Hepatocyte (in vitro differentiated cells): Measurements from ENCODE around the gene KIF27. TPM values are rescaled to one million over a fixed set of nuclear protein-coding genes. Genes with fewer than 3 reads are reported as not detected.
"Not testable (repeated sequence)": the region's sequence is repeated elsewhere in the genome, so short reads cannot be mapped to it uniquely, and the experiment has no call there.

ENCODE experiments used
- DNase-seq: peaks from one replicate; pipeline ENCODE4 v3.0.0-alpha.2; 2016; ENCODE audit warnings: low spot score
- H2AFZ ChIP-seq: fragments of 200-600 bp; sonication (generic); 2 replicates; pipeline ENCODE4 v1.6.0; 2016; ENCODE audit warnings: antibody characterized with exemption, mild to moderate bottlenecking
- H3K27ac ChIP-seq: fragments of 200-600 bp; sonication (generic); 2 replicates; pipeline ENCODE4 v1.5.1; 2016; ENCODE audit warnings: mild to moderate bottlenecking
- H3K27me3 ChIP-seq: fragments of 200-600 bp; sonication (generic); 2 replicates; pipeline ENCODE4 v1.6.1; 2016
- H3K36me3 ChIP-seq: fragments of 200-600 bp; sonication (generic); replicated peaks from 2 replicates; pipeline ENCODE4 v1.5.1; 2016; ENCODE audit warnings: low read depth; ENCODE audit not compliant: insufficient read depth
- H3K4me1 ChIP-seq: fragments of 200-600 bp; sonication (generic); 2 replicates; pipeline ENCODE4 v1.5.1; 2016; ENCODE audit warnings: mild to moderate bottlenecking, moderate library complexity; ENCODE audit not compliant: insufficient read depth
- H3K4me2 ChIP-seq: fragments of 200-600 bp; sonication (generic); 2 replicates; pipeline ENCODE4 v1.6.0; 2016
- H3K4me3 ChIP-seq: fragments of 200-600 bp; sonication (generic); 2 replicates; pipeline ENCODE4 v1.5.1; 2016; ENCODE audit warnings: mild to moderate bottlenecking
- H3K79me2 ChIP-seq: fragments of 200-600 bp; sonication (generic); 2 replicates; pipeline ENCODE4 v1.6.0; 2017; ENCODE audit warnings: mild to moderate bottlenecking
- H3K9me2 ChIP-seq: fragments of 200-600 bp; sonication (generic); replicated peaks from 2 replicates; pipeline ENCODE4 v1.6.0; 2017; ENCODE audit warnings: mild to moderate bottlenecking; ENCODE audit not compliant: insufficient read depth
- H3K9me3 ChIP-seq: fragments of 200-600 bp; sonication (generic); 2 replicates; pipeline ENCODE4 v1.5.1; 2016; ENCODE audit warnings: low read depth, mild to moderate bottlenecking
- H4K20me1 ChIP-seq: fragments of 200-600 bp; sonication (generic); 2 replicates; pipeline ENCODE4 v1.6.0; 2016; ENCODE audit warnings: mild to moderate bottlenecking; ENCODE audit not compliant: insufficient read depth, poor library complexity, severe bottlenecking
- WGBS: methylation state at CpG from one replicate; pipeline ENCODE4 v1.1.6; 2016; ENCODE audit warnings: low lambda C conversion rate; ENCODE audit errors: missing lambda C conversion rate; 5-methylcytosine and 5-hydroxymethylcytosine counted together
- polyA plus RNA-seq: library from polyadenylated mRNA; unstranded; fragments of >200 nt; fragmentation: Nextera tagmentation; extraction: Ambion mirVana; gene quantifications from 2 replicates; pipeline ENCODE4 v1.2.1, GENCODE V29; 2016
- total RNA-seq: library from RNA; depleted of rRNA; stranded (reverse); fragments of >200 nt; gene quantifications from 2 replicates; pipeline ENCODE4 v1.2.3, GENCODE V29; 2014

Gene KIF27
- total and polyA plus RNA-seq, 2 experiments from 2014 or later, result 4.6 to 6.2 TPM

- H3K9me2 ChIP-seq, H3K4me1 ChIP-seq, H3K36me3 ChIP-seq, H3K27me3 ChIP-seq, H4K20me1 ChIP-seq, H3K9me3 ChIP-seq, H3K79me2 ChIP-seq: not testable (repeated sequence)
- H3K4me3 ChIP-seq, result peak within 1 kb of the TSS; percentile 98
- under 1% methylated on average over 15 of the region's 103 CpGs for WGBS
- peak within 1 kb of the TSS; percentile 96 for H2AFZ ChIP-seq
- peak within 1 kb of the TSS; percentile 93 for H3K4me2 ChIP-seq
- peak within 1 kb of the TSS; percentile 78 for H3K27ac ChIP-seq
- DNase-seq, result peak; percentile 84
Measured at GRCh38 chr9:83817356-83818278, 103.6 kb downstream of the KIF27 start, which contains the start of gene GKAP1. Gene GKAP1, minus strand, starts transcription at chr9:83817769. Its CDS starts 11,252 bp downstream, at chr9:83806517.

- not testable (repeated sequence) for H3K4me1 ChIP-seq, H4K20me1 ChIP-seq, H3K79me2 ChIP-seq, DNase-seq, H3K27me3 ChIP-seq, H3K9me2 ChIP-seq, H3K36me3 ChIP-seq, H3K9me3 ChIP-seq
- Histone ChIP-seq H2AFZ (peak overlapping the region; percentile 96), H3K27ac (peak overlapping the region; percentile 78), H3K4me2 (peak overlapping the region; percentile 93), H3K4me3 (peak overlapping the region; percentile 98)
- 1% methylated on average over 16 of the region's 38 CpGs for WGBS
Measured at GRCh38 chr9:83817011-83817355, 104.2 kb downstream of the KIF27 start.

GRCh38 chr9:83815120-83815519, 106.1 kb downstream of the KIF27 start:
- not testable (repeated sequence) for H3K36me3 ChIP-seq, H3K4me1 ChIP-seq, H3K9me3 ChIP-seq, H3K27ac ChIP-seq, H2AFZ ChIP-seq, H3K9me2 ChIP-seq, H4K20me1 ChIP-seq, H3K27me3 ChIP-seq, H3K79me2 ChIP-seq, DNase-seq, H3K4me3 ChIP-seq, H3K4me2 ChIP-seq
- WGBS, result 96% methylated on average over 4 of the region's 4 CpGs

GRCh38 chr9:83809213-83809612, 112.0 kb downstream of the KIF27 start:
- H4K20me1 ChIP-seq, H3K4me1 ChIP-seq: not testable (repeated sequence)

GRCh38 chr9:83804454-83804853, 116.8 kb downstream of the KIF27 start:
- H3K36me3 ChIP-seq, H3K9me2 ChIP-seq, H3K27ac ChIP-seq, H4K20me1 ChIP-seq, H3K27me3 ChIP-seq, H2AFZ ChIP-seq, H3K4me1 ChIP-seq, DNase-seq, H3K4me2 ChIP-seq, H3K4me3 ChIP-seq, H3K79me2 ChIP-seq, H3K9me3 ChIP-seq: not testable (repeated sequence)
- no CpG with 5 or more reads among the region's 31 CpGs for WGBS

More at GRCh38 chr9:83809213-83809612, 112.0 kb downstream of the KIF27 start:
- not testable (repeated sequence) for H3K4me2 ChIP-seq, H3K36me3 ChIP-seq, H3K4me3 ChIP-seq, H2AFZ ChIP-seq, H3K79me2 ChIP-seq, H3K27ac ChIP-seq, H3K9me2 ChIP-seq, H3K27me3 ChIP-seq, DNase-seq, H3K9me3 ChIP-seq
- 30% methylated on average over 1 of the region's 1 CpG for WGBS

GRCh38 chr9:83803941-83804340, 117.3 kb downstream of the KIF27 start:
- not testable (repeated sequence) for H3K9me3 ChIP-seq, H3K4me2 ChIP-seq, H3K79me2 ChIP-seq, H3K36me3 ChIP-seq, H4K20me1 ChIP-seq, DNase-seq, H2AFZ ChIP-seq, H3K4me1 ChIP-seq, H3K27me3 ChIP-seq, H3K27ac ChIP-seq, H3K4me3 ChIP-seq, H3K9me2 ChIP-seq
- WGBS, result no CpG with 5 or more reads among the region's 33 CpGs
